GM12874 (cell line): ENCODE results near the gene MAP2K5.

Experiments
- CTCF ChIP-seq: IDR thresholded peaks from 2 replicates; pipeline ENCODE4 v1.5.1; 2011; ENCODE audit warnings: low read depth, mild to moderate bottlenecking, control low read depth, low read length, moderate library complexity; ENCODE audit not compliant: insufficient read depth

The MAP2K5 gene

DNA sequence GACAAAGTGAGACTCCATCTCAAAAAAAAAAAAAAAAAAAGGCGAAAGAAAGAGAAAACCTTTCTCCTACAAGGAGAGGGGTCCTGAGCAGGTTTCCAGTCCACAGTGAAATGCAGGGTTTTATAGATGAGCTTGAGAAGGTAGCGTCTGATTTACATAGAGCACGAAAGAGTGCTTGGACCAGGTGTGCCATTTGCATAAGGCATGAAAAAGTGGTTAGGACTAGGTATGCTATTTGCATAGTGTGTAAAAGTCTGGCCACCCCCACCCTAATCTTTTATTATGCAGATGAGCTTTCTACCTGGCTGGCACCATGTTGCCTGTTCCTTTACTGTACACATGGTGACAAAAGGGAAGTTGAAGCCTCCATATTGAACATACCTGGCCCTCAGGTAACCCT, 311.0 kb downstream of the MAP2K5 start:
- no peak for TF ChIP-seq CTCF

- TF ChIP-seq CTCF, result no peak
These were observed 311.9 kb downstream of the MAP2K5 start for GRCh38 chr15:67854358-67854757.

GRCh38 chr15:67855842-67856241, 313.3 kb downstream of the MAP2K5 start:
- TF ChIP-seq CTCF, result no peak
